ENCODE data around the gene COQ3. TPM values are rescaled to one million over a fixed set of nuclear protein-coding genes. Genes with fewer than 3 reads are reported as not detected.
"Not testable (repeated sequence)": the region's sequence is repeated elsewhere in the genome, so short reads cannot be mapped to it uniquely, and the experiment has no call there.

COQ3 gene
- total RNA-seq, 1 experiment from 2014 or later, result 22.3 TPM

DNA sequence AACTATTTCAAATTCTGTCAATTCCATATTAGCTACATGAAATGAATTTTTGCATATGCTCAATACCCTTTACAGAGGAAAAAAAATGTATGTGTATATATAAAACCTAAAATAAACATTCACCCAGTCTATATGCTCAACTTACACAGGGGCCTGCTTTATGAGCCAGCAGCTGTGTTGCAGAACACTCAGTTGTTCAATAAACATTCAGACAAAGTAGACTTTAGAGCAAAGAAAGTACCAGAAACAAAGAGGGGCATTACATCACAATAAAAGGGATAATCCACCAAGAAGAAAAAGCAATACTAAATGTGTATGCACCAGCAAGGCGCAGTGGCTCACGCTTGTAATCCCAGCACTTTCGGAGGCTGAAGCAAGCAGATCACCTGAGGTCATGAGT, 9.5 kb downstream of the COQ3 start:
- DNase-seq (ENCODE audit: low read depth), result no peak

DNA sequence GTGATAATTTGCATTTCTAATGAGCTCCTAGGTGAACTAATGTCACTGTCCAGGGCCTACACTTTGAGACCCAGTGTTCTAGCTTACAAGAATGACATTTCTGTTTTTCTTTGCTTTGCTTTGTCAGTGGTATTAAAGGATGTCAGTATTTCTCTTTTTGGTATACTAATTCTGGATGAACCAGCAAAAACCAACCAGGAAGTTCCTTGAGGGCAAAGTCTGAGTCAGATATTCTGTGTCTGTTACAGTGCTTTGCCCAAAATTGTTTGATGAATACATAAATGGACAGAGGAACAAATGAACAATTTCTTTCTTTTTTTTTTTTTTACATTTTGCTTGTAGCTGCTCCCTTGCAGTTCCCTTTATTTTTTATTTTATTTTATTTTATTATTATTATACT, 15.4 kb downstream of the COQ3 start:
- no peak for DNase-seq (ENCODE audit: low read depth)

DNA sequence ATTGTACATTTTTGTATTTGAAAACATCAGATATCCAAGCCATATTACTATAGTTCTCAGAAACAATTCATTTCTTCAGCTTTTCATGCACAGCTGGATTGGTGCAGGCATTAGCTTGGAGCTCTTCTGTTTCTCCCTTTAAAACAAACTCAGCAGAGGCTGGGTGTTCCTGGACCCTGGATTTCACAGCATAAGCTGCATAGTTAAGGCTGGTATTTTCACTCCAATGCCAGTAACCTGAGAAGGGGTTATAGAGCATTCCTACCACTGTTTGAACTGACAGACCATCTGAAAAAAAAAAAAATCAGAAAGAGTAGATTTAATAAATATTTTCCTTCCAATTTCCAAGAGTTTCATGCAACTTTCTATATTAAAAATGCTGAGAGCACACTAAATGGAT, 24.5 kb downstream of the COQ3 start:
- no peak for DNase-seq (ENCODE audit: low read depth)

DNA sequence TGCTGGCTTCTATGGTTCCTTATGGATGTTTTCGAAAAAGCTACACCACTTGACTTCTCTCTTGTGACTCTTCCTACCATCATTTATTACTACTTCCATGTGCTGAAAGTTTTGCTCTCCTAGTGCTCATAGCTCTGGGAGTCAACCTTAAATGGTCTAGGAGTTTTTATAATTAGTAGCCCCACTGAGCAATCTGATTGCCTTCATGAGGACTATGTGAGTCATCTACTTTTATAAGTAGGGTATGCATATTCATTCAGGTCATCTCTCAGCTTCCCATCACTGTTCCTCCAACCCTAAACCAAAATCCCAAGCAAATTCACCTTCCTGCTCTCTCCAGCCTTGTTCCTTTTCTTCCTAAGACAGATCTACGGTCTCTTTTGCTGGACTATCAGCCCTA, 27.1 kb downstream of the COQ3 start:
- no peak for DNase-seq (ENCODE audit: low read depth)

DNA sequence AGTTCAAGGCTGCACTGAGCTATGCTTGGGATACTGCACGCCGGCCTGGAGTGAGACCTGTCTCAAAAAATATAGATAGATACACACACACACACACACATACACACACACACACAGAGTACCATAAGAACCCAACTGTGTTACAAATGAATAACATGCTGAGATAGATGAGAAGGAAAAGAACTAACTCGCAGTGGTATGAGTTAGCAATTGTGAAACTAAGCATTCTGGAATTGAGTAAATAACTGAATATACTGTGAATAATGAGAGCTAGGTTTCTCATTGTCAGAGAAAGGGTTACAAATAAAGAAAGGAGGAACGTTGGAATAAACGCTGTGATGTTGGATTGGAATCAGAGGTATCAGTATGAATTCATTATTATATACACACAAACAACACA, 30.0 kb downstream of the COQ3 start:
- DNase-seq (ENCODE audit: low read depth), result no peak

DNA sequence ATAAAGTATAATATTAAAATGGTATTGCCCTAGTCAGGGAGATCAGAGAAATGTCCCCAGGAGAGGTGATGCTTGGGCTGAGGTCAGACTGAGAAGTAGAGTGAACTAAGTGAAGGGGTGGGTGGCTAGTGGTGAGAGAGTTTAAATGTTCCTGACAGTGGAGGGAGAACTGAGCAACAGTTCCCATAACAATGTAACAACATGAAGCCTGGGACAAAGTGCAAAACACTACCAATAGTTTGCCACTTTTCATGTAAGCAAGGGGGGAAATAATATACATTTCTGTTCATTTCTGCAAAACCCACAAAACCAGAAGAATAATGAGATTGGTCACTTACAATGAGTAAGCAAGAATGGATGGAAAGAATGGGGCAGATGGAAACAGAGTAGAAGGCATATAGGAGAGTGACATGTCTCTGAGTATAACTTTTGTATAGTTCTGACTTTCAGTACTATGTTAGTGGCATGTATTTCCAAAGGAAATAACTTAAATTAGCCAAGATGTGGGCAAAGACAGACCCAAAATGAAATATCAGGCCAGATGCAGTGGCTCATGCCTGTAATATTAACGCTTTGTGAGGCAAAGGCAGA, 31.2 kb downstream of the COQ3 start:
- DNase-seq (ENCODE audit: low read depth), result no peak

DNA sequence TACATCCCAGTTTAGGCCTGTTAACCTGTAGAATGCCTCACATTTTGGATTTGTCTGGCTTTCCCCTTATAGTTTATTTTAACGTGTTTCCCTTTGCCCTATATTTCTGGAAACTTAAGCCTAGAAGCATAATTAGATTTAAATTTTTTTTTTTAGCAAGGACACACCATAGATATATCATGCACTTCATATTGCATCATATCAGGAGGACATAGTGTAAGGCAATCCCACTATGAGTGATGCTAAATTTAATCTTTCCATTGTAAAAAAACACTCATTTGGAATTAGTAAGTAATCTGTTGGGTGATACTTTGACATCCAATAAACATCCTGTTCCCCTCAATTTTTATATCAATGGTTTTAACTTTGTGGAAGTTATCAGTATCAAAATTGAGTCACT, 34.2 kb downstream of the COQ3 start:
- no peak for DNase-seq (ENCODE audit: low read depth)

DNA sequence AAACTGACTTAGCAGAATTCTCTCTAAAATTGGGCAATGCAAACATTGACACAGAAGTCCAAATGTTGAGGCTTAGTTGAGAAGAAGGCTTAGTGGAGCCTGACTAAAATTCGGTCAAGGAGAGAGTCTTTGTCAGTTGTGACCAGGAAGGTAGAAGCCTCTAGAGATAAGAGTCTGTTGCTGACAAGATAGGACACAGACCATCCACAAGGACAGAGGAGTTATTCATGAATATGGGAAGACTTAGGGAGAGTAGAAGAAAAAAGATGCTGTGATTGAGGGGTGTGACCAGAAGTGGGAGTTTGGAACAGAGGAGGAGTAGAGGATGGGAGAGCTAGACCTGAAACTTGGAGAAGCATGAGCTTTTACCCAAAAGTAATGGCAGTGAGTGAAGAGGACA, 37.4 kb downstream of the COQ3 start:
- DNase-seq (ENCODE audit: low read depth), result no peak

DNA sequence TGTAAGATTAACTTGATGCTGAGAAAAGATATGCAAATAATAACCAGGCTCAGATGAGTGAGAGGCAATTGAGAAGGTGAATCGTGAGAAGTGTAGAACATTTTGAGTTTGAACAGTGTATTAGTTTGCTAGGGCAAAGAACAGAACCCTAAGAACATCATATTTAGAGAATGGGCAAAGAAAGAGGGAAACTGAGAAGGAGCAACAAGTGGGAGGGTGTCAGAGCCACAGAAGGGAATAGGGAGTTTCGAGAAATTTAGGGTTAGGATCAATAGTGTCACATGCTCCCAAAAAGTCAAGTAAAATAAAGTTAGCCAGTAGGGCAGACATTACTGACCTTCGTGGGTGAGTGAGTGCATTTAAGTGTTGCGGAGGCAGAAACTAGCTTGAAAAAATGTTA, 39.0 kb downstream of the COQ3 start:
- no peak for DNase-seq (ENCODE audit: low read depth)

DNA sequence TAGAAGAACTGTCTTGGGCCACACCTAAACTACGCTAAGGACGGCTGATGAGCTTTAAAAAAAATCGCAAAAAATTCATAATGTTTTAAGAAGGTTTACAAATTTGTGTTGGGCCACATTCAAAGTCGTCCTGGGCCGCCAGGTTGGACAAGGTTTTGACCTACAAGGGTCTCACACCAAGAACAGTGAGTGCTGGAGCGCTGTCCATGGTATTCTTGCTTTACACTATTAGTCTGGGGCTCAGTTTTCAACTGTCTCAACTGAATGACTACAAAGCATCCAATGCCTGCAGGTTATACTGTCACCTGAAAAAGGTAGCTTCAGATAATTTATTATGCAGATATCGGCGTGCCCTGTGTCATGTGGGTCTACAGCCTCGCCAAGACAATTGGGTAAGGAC, 40.9 kb downstream of the COQ3 start:
- DNase-seq (ENCODE audit: low read depth), result no peak

DNA sequence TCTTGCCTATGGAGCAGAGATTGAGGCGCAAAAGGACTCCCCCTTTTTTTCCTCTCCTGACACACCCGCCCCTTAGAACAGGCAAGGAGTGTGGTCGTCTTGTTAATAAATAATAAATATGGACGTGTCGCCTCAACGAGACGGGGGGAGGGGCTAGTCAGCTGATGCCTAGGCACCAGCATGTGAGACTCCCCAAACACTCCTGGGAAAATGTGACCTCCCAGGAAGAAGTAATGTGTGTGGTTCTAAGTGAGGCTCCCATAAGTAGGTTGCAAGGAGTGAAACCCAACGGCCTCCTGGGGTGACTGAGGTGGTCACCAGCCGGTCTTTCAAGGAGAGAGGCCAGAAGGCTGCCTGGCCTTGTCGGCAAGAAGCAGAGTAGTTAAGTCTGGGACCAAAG, 43.4 kb downstream of the COQ3 start:
- no peak for DNase-seq (ENCODE audit: low read depth)

DNA sequence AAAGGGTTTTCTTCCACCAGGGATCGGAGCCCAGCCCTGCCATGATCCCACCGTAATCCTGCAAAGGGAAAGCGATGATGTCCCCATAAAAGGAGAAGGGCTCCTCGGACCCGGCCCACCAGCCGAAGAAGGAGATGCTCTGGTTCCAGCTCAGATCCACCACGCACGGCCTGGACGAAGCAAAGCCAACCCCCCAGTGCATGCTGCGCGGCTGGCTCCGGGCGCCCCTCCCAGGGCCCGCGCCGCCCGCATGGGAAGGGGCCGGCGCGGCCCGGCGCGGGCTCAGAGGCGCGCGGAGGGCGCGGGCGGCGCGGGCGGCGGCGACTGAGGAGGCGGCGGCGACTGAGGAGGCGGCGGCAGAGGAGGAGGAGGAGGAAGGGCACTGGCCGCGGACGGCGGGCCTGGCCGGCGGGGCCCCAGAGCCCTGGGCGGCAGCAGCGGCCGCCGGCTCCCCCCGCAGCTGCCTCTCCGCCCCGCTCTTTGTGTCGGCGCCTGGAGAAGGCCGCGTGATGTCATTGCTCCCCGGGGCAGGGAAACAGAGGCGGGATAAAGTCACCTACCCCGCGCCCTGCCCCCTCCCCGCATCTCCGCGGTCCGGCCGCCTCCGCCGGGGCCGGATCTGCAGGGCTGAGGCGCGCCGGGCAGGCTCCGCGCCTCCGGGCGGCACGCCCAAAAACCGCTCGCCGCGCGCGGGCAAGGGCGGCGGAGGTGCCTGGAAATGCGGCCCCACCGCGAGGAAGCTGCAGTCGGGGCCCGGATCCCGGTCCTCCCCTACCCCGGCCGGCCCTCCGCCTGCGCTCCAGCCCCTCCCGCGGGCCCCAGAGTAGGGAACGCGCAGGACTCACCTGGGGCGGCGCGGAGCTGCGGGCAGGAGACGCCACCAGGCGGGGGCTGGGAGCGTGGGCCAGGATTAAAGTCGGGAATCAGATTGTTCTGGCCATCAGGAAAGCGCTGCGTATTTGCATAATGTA, 44.5 kb downstream of the COQ3 start, which contains the start of gene FAXC:
Gene FAXC, minus strand, starts transcription at position 504 of the 971 bp plus-strand sequence. Its CDS starts 302 bp downstream, at position 202.
- DNase-seq (ENCODE audit: low read depth), result peak; percentile 48

DNA sequence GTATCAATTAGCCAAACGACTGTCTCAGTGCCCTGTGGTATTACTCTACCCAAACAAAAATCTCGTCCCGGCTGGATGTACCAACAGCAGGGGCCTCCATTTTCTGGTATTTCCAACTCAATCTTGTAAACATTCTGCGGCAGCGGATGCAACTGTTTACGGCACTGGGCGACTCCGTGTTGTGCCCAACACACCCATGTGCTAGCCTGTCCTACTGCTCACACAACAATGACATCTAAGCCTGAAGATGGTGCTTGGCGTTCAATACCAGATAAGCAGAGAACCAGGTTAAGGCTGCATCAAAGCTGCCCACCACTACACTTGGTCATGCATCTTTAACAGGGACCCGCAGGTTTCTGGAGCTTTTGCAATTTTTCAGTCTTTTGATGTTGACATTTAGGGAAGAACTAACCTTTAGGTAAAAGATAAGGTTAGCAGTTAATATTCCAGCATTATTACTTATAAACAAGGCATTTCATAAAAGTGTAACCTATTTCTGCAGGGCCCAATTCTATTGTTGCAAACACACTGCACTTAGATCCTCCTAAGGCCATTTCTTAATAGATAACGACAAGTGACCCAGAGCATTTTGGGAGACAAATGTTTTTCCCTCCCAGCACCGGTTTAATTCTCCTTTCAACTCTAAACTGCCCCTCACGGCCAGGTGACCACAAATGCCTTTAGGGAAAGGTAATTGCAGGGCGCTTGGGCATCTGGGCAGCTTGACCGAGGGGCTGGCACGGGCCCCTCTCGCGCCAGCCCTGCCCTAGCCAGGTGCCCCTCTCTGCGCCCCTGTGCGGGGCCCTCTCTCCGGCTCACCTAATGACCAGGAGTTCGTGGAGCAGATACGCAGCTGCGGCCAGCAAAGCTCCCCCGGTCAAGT, 45.5 kb downstream of the COQ3 start:
- no peak for DNase-seq (ENCODE audit: low read depth)

DNA sequence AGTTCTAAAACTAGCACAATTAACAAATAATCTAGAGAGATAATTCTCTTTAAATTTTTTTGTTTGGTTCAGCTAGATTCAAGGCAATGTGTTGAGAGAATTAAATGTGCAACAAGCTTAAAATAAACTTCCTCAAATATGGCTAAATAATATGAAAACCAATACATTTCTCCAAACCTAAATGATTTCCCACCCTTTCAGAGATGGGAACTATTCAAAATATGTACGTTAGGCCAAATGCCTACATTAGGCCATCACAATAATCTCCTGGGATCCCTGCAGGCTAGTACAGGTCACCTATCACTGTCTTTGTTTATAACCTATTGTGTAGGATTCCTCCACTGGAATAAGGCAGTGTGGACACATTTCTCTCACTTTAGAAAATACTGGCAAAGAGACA, 46.2 kb downstream of the COQ3 start:
- no peak for DNase-seq (ENCODE audit: low read depth)

DNA sequence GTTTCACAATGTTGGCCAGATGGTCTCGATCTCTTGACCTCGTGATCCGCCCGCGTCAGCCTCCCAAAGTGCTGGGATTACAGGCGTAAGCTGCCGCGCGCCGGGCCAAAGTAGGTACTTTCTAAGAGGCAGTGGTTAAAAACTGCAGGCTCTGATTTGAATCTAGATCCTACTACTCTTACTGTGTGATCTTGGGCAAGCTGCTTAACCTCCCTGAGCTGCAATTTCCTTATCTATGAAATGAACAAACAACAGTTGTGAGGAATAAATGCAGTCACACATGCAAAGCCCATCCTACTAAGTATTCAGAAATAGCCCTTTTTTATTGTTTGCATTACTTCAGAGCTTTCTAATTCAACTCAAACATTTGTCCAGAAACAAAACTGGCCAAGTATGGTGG, 47.4 kb downstream of the COQ3 start:
- DNase-seq (ENCODE audit: low read depth), result no peak

DNA sequence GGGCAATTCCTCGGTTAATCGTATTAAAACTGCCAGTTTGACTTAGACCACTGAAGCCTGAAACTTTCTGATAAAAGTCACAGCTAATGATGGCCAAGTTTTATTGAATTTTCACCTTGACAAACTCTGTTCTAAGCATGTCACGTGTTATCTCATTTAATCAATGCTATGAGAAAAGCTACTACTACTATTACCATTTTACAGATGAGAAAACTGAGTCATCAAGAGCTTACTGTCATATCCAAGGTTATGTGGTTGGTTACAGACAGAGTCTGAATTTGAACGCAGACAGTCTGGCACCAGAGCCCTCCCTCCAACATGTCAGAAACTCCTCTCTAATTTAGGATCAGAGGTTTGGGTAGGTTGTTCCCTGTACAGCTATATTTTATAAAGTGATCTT, 48.8 kb downstream of the COQ3 start:
- DNase-seq (ENCODE audit: low read depth), result no peak

DNA sequence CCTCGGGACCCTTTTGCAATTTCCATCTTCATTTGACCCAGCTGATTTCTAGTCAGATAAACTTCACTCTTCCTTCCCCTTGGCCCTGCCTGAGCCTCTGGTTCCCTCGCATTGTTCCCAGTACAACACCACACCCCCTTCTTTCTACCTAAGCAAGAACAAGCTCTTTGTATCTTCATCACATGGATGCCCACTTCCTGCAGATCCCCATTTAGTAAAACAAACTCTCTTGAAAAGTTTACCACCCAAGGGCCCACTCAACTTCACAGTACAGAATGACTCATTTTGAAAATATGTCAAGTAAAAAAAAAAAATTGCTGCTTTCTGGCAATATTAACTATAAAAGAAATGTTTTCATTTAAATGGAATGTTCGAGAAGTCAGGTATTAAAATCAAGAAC, 49.7 kb downstream of the COQ3 start:
- DNase-seq (ENCODE audit: low read depth), result peak; percentile 71

DNA sequence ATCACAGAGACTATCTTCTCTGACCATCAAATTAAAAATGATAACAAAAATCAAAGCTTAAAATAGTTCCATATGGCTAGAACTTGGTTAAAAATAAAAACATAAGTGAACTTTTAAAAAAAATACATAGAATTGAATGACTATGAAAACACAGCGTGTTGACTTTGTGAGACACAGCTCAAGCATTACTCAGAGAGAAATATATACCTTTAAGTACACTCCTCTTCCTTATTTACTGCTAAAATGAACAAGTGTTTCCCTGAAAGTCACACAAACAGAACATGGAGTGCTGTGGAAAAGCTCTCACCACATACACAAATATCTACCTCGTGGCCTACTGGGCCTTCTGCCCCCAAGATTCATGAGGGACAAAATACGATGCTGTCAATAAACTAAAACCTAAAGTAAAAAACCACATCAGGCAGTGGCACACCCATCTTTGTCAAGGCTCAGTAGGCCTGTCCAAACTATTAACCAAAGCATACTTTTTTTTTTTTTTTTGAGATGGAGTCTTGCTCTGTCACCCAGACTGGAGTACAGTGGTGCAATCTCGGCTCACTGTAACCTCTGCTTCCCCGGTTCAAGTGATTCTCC, 52.0 kb downstream of the COQ3 start:
- no peak for DNase-seq (ENCODE audit: low read depth)

DNA sequence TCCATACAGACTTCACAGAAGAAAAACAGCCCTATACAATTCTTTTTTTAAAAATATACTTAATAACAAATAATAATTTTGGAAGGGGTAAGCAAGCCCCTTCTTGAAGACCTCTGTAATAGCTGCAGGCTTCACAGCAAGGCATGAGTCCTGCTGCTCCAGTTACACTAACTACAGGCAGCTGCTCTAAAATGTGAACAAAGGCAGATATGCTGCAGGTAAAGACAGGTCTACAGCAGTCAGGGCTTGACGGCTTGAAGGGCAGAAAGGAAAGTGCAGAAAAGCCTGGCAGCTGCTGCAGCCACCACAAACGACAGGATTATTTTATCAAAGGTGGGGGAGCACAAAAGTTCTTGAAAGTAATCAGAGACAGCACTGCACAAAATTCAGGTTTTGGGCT, 55.8 kb downstream of the COQ3 start:
- DNase-seq (ENCODE audit: low read depth), result no peak

DNA sequence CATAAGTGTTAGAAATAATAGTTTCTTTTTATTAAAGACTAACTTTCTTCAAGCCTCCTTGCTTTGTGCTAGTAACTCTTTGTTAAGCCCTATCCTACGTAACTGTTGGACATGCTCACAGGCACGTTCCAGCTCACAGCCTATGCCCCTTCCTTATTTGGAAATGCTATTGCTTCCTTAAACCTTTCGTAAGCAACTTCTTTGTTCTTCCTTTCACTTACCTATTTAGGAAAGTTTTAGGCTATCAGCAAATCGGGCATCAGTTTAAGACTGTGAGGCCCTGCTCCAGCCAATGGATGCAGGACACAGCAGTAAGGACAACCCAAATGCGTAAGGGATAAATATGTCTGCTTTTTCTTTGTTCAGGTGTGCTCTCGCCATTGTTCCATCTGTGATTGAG, 58.7 kb downstream of the COQ3 start:
- not testable (repeated sequence) for DNase-seq (ENCODE audit: low read depth)

DNA sequence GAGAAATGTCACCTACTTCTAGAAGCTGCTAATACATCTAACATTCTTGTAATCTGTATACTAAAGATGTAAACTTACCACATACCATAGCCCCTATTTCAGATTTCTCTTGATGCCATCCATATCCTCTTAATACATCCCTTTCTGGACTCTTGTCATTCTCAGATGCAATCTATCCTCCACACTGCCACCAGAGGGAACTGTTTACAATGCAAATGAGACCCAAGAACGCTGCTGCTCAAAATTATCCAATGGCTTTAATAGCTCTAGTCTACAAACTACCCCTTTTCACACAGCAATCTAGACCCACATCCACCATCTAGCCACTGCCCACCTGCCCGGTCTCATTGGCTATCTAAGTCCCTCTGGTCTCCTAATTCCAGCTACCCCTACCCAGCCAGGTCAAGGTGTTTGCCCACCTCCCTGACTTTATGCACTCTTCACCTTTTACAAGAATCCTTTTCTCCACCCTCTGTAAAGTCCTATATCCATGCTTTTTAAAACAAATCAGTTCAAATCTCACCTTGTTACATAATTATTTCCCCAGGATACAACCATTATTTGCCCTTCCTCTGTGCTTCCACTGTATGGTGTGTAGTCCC, 59.4 kb downstream of the COQ3 start:
- peak; percentile 59 for DNase-seq (ENCODE audit: low read depth)
